Vagina (tissue), 2 donors: ENCODE results near the gene CDH15.

ENCODE experiments used
- POLR2A ChIP-seq, 2 donors: fragments of 450-650 bp; IDR thresholded peaks; one replicate each; pipeline ENCODE4 v1.6.1; 2017; ENCODE audit warnings: antibody characterized with exemption in 2 of 2, mild to moderate bottlenecking in 2 of 2, moderate library complexity in 2 of 2
- POLR2AphosphoS5 ChIP-seq, 2 donors: sonication (generic); formaldehyde crosslinking; IDR thresholded peaks; one replicate each; pipeline ENCODE4 v1.9.0; 2017; ENCODE audit warnings: antibody characterized with exemption in 2 of 2, mild to moderate bottlenecking in 2 of 2, low read depth in 1 of 2; ENCODE audit not compliant: insufficient read depth in 1 of 2
- TF ChIP-seq, protein P1 (sequence below), 3 experiments: fragments of 450-650 bp in 2 of 3; fragments of 200-600 bp in 1 of 3; sonication (generic) in 1 of 3; IDR thresholded peaks; one replicate each; pipeline ENCODE4 v1.5.1; 2017 to 2019; ENCODE audit warnings: antibody characterized with exemption in 3 of 3, mild to moderate bottlenecking in 2 of 3, moderate library complexity in 2 of 3

DNA sequence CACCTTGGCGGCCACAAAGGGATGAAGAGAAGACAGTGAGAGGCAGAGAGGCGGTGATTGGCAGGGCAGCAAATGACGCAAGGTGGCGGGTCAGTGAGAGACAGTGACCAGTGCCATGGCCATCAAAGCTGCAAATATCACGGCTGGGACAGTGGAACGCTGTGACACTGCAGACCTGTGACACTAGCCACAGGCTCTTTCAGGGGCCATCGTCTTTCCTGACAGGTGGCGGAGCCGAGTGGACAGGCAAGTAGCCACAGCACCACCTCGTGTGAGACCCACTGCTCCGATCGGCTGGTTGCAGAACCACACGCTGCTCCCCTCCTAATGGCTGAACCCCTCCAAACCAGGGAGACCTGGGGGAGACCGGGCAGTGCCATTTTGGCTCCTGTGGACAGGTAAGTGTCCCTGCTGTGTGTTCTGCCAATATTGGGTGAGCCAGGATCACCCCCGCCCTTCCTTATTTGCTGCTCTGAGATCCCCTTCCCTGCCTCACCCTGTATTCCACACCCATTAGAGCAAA is 38.0 kb downstream of the CDH15 start:
- TF ChIP-seq, protein P1, sequence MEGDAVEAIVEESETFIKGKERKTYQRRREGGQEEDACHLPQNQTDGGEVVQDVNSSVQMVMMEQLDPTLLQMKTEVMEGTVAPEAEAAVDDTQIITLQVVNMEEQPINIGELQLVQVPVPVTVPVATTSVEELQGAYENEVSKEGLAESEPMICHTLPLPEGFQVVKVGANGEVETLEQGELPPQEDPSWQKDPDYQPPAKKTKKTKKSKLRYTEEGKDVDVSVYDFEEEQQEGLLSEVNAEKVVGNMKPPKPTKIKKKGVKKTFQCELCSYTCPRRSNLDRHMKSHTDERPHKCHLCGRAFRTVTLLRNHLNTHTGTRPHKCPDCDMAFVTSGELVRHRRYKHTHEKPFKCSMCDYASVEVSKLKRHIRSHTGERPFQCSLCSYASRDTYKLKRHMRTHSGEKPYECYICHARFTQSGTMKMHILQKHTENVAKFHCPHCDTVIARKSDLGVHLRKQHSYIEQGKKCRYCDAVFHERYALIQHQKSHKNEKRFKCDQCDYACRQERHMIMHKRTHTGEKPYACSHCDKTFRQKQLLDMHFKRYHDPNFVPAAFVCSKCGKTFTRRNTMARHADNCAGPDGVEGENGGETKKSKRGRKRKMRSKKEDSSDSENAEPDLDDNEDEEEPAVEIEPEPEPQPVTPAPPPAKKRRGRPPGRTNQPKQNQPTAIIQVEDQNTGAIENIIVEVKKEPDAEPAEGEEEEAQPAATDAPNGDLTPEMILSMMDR (IDR thresholded peaks at IDR 0.05): no peak
- TF ChIP-seq POLR2A (IDR thresholded peaks at IDR 0.05) (no peak), POLR2AphosphoS5 (IDR thresholded peaks at IDR 0.05; ENCODE audit: insufficient read depth in 1 of 2, low read depth in 1 of 2) (no peak)
